GM19025 (cell line): ENCODE data around the gene RRAS.
"Not testable (repeated sequence)": the region's sequence is repeated elsewhere in the genome, so short reads cannot be mapped to it uniquely, and the experiment has no call there.

ENCODE experiments used
- ATAC-seq: cut with Tn5 transposase; IDR thresholded peaks from one replicate; pipeline ENCODE4 v1.9.1; 2021; ENCODE audit warnings: mild to moderate bottlenecking, low read depth, moderate library complexity; ENCODE audit not compliant: unreplicated experiment

The RRAS gene

GRCh38 chr19:49635530-49636232, 4.3 kb downstream of the RRAS start:
- no peak for ATAC-seq

- ATAC-seq = not testable (repeated sequence)
These were observed 6.7 kb downstream of the RRAS start for GRCh38 chr19:49633273-49633672.

GRCh38 chr19:49632576-49632975, 7.4 kb downstream of the RRAS start:
- no peak for ATAC-seq

- no peak for ATAC-seq
These were observed 8.2 kb downstream of the RRAS start for GRCh38 chr19:49631610-49632192.

- no peak for ATAC-seq
These were observed 8.8 kb downstream of the RRAS start for GRCh38 chr19:49631014-49631588.

GRCh38 chr19:49629659-49630058, 10.3 kb downstream of the RRAS start:
- ATAC-seq = no peak

- no peak for ATAC-seq
These were observed 13.7 kb downstream of the RRAS start for GRCh38 chr19:49626226-49626625.

GRCh38 chr19:49624967-49625910, 14.7 kb downstream of the RRAS start:
- ATAC-seq = no peak

GRCh38 chr19:49617860-49618259, 22.1 kb downstream of the RRAS start:
- not testable (repeated sequence) for ATAC-seq

- ATAC-seq = no peak
These were observed 23.0 kb downstream of the RRAS start for GRCh38 chr19:49616945-49617344.

GRCh38 chr19:49616532-49616931, 23.4 kb downstream of the RRAS start:
- no peak for ATAC-seq

- no peak for ATAC-seq
These were observed 24.1 kb downstream of the RRAS start for GRCh38 chr19:49615861-49616260.

- ATAC-seq = no peak
These were observed 25.7 kb downstream of the RRAS start for GRCh38 chr19:49614096-49614833.

GRCh38 chr19:49613374-49613773, 26.6 kb downstream of the RRAS start:
- no peak for ATAC-seq

GRCh38 chr19:49609499-49610092, 30.3 kb downstream of the RRAS start:
- ATAC-seq = no peak

- ATAC-seq = no peak
These were observed 34.3 kb downstream of the RRAS start for GRCh38 chr19:49605605-49606004.

GRCh38 chr19:49602806-49603205, 37.1 kb downstream of the RRAS start:
- ATAC-seq = no peak

- ATAC-seq = no peak
These were observed 38.4 kb downstream of the RRAS start for GRCh38 chr19:49601482-49602038.
